GM19239 (cell line): ENCODE data around the gene KNCN.

Experiments used
- DNase-seq: peaks from one replicate; pipeline ENCODE4 v3.0.0; 2011; ENCODE audit warnings: low spot score; ENCODE audit not compliant: insufficient read length
- FAIRE-seq: peaks from 2 replicates; lab custom pipeline; 2011; peaks lifted over from hg19 to GRCh38; lab: Jason Lieb, UNC

Gene KNCN

GRCh38 chr1:46510998-46511365 lies 40.5 kb downstream of the KNCN start:
- no peak for FAIRE-seq

DNA sequence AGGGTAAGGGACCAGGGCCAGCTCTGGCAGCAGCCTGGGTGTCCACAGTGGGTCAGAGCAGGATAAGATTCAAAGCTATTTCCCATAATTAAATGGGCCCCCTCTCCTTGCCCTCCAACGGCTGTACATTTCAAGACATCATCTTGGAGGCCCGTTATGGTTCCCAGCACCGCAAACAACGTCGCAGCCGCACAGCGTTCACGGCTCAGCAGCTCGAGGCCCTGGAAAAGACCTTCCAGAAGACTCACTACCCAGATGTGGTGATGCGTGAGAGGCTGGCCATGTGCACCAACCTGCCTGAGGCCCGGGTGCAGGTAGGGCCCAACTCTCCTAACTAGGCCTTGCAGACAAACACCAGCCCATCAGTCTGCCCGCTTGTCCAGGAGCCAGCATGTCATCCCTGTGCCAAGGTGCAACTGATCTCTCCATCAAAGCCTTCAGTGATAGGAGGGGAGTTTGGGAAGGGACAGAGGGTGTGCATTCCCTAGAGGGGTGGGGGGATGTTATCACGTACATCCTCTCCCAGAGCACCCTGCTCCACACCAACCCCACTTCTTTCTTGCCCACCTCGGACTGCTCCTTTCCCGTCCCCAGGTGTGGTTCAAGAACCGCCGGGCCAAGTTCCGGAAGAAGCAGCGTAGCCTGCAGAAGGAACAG lies 41.0 kb downstream of the KNCN start:
- FAIRE-seq, result no peak
- DNase-seq, result no peak

More at GRCh38 chr1:46510998-46511365, 40.5 kb downstream of the KNCN start:
- no peak for DNase-seq

- FAIRE-seq, result no peak
- no peak for DNase-seq
These were observed 42.7 kb downstream of the KNCN start for GRCh38 chr1:46508757-46509156.

DNA sequence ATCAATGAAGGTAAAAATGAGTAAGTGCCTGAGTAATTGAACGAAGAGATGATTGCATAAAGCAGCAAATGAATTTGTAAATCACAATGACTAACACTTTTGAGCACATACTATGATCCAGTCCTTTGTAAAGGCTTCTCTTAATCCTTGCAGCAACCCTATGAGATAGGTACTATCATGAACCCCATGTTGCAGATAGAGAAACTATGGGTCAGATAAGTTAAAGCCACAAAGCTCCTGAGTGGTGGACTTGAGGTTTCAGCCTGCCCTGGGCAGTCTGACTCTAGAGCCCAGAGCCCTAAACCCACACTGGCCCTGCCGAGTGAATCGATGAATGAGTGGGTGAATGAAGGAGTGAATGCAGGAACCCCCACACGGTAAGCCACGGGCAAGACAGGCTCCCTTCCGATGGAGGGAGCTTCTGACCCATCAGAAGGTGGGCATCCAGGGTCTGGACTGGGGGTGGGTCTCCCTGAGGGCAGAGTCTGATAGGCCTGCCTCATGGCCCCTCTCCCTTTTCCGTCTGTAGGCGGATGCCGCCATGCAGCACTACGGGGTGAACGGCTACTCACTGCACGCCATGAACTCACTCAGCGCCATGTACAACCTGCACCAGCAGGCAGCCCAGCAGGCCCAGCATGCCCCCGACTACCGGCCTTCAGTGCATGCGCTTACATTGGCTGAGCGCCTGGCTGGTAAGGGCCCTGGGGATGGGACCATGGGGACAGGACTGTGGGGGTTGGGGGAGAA lies 44.8 kb downstream of the KNCN start:
- no peak for DNase-seq
- FAIRE-seq, result no peak

GRCh38 chr1:46503421-46503820 lies 48.0 kb downstream of the KNCN start:
- FAIRE-seq (no peak), DNase-seq (no peak)

GRCh38 chr1:46501528-46501927 lies 49.9 kb downstream of the KNCN start:
- no peak for FAIRE-seq
- no peak for DNase-seq

DNA sequence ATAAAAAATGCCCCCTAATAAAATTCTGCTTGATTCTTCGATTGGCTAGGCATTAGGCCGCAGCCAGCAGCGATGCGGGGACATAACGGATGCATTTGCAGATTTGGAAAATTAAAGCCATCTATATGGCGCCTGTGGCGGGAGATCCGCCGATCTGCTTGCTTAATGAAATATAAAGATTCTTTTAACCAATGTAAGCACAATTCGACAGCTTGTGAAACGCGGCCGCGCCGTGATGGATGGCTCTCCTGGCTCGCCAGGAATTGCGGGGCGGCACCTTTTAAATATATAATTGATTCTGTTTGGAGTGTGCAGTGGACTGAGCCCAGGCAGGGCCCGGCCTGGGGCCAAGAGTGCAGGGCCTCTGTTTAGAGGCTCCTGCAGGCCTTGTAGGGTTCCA lies 53.8 kb downstream of the KNCN start:
- DNase-seq, result no peak
- no peak for FAIRE-seq

DNA sequence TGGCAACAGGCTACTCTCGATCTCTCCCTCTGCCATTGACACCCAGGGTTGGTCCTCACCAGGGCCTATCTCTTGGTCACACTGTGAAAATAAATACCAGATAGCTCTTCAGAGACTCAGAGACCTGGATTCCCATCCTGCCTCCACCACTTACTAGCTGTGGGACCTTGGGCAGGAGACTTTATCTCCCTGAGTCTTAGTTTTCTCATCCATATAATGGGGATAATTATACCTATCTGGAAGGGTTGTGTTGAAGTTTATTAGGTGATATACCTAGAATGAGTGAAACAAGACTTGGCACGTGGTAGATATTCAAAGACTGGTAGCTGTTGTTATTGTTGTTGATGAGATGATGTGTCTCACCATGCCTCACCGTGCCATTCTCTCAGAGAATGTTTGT lies 54.4 kb downstream of the KNCN start:
- FAIRE-seq (no peak), DNase-seq (no peak)

DNA sequence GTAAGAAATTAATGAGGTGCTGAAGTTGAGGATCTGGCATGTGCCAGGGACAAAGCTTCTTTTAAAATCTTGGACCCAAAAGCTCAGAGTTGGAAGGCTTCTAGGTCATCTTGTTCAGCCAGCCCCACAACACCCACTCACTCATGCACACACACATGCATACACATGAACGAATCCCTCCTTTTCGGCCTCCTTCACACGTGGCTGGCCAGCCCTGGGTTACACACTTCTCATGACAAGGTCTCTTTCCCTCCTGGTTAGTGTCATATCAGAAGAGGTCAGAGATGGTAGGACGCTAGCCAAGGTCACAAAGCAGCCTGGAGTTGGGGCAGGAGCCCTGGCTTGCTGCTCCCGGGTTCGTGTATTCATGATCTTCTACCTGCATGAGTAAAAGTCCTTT lies 54.9 kb downstream of the KNCN start:
- FAIRE-seq (no peak), DNase-seq (no peak)

DNA sequence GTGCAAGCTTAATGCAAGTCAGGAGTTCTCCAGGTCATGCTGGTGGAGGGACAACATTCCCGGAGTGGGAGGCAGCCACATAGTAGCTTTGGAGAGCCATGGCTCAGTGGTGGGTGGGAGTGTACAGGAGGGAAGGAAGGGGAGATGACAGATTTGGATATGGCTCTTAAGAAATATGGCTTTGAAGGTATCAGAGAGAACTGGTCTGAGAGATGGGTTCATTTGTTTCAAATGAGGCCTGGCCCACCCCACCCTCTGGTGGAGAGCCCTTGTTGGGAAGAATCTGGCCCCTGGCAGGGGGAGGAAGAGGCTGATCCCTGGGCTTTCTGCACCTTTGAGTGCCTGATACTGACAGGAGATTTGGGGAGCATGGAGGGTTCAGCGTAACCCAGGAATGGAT lies 55.7 kb downstream of the KNCN start:
- no peak for FAIRE-seq

More for the DNA sequence above, 55.7 kb downstream of the KNCN start:
- no peak for DNase-seq
